Keratinocyte (primary cell): ENCODE data around the gene POU3F1.

Source experiments
- EZH2 ChIP-seq: IDR thresholded peaks from one replicate; pipeline ENCODE4 v1.6.1; 2012; ENCODE audit warnings: inconsistent platforms, mild to moderate bottlenecking, low read length, moderate library complexity
- TF ChIP-seq, protein P1 (sequence below), 3 experiments: IDR thresholded peaks in 1 of 3; conservative IDR thresholded peaks in 1 of 3; optimal IDR thresholded peaks in 1 of 3; 2 replicates in 2 of 3; 3 replicates in 1 of 3; pipeline versions ENCODE3 to v1.5.1; 2011; ENCODE audit warnings: low read length in 3 of 3, mild to moderate bottlenecking in 3 of 3, moderate library complexity in 2 of 3, control low read depth in 1 of 3, inconsistent platforms in 1 of 3; ENCODE audit not compliant: insufficient read depth in 2 of 3; ENCODE audit errors: extremely low read depth in 1 of 3

GRCh38 chr1:38029685-38030511 is 16.7 kb downstream of the POU3F1 start:
- TF ChIP-seq, protein P1, sequence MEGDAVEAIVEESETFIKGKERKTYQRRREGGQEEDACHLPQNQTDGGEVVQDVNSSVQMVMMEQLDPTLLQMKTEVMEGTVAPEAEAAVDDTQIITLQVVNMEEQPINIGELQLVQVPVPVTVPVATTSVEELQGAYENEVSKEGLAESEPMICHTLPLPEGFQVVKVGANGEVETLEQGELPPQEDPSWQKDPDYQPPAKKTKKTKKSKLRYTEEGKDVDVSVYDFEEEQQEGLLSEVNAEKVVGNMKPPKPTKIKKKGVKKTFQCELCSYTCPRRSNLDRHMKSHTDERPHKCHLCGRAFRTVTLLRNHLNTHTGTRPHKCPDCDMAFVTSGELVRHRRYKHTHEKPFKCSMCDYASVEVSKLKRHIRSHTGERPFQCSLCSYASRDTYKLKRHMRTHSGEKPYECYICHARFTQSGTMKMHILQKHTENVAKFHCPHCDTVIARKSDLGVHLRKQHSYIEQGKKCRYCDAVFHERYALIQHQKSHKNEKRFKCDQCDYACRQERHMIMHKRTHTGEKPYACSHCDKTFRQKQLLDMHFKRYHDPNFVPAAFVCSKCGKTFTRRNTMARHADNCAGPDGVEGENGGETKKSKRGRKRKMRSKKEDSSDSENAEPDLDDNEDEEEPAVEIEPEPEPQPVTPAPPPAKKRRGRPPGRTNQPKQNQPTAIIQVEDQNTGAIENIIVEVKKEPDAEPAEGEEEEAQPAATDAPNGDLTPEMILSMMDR (optimal IDR thresholded peaks at IDR 0.05 in 1 of 3, IDR thresholded peaks at IDR 0.05 in 1 of 3, conservative IDR thresholded peaks at IDR 0.05 in 1 of 3; ENCODE audit: extremely low read depth in 1 of 3, insufficient read depth in 2 of 3, low read length in 3 of 3) = peak in 1 of 3 experiments; percentile 4
- TF ChIP-seq EZH2 = no peak
